ENCODE results near the gene ZFP1. TPM values are rescaled to one million over a fixed set of nuclear protein-coding genes. Genes with fewer than 3 reads are reported as not detected.

Gene ZFP1
- total and polyA plus RNA-seq, 4 donors, result 23.3 to 38.8 (median 32.6) TPM

DNA sequence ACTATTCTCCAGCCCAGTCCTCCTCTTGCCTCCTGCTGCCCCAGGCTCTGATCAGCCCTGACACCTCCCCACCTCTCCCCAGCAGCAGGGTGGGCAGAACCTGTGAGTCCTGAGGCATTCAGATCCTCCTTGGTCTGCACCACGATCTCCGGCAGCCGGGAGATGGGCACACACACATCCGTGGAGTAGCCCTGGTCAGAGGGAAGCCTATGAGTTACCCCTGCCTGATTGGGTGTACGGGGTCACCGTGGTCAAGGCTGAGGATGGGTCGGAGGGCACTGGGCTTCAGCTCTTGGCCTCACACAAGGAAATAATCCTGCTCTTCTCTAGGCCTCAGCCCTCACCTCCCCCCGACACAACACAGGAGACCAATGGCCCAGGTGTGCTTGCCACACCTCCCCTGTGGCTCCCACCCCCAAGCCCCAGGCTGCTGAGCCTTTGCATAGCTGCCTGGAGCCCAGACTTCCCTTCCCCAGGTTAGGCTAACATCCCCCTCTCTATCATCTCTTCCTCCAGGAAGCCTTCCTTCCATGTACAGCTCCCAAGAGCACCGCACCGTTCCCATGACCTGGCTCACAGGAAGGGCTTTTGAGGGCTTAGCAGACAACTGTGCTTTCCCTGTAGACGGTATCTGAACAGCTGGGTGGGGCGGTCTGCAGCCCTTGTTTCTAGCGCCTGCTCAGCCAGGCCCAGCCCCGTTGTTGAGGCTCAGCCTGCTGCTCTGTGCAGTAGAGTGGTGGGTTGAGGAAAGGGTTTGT lies 35.4 kb upstream of the ZFP1 start:
- no peaks in the 10 kb centered on the region for H3K27me3 ChIP-seq (ENCODE audit: control insufficient read depth, insufficient read depth, low read length)
- no peak for DNase-seq (ENCODE audit: low read depth in 4 of 6, low spot score in 6 of 6)
- H3K4me1 ChIP-seq (ENCODE audit: control insufficient read depth, insufficient read depth, low read length), result peaks cover 78% of the 10 kb centered on the region
- 73% methylated on average over 14 of the region's 14 CpGs for WGBS (ENCODE audit: insufficient coverage)
- no peak overlapping the region for H3K4me3 ChIP-seq (ENCODE audit: low read depth, low read length)
- H3K27ac ChIP-seq (ENCODE audit: low read depth, low read length), result no peak overlapping the region
- H3K36me3 ChIP-seq (ENCODE audit: control insufficient read depth, insufficient read depth, low read length), result peaks cover 46% of the 10 kb centered on the region
- no peaks in the 10 kb centered on the region for H3K9me3 ChIP-seq (ENCODE audit: control insufficient read depth, insufficient read depth, low read length)

DNA sequence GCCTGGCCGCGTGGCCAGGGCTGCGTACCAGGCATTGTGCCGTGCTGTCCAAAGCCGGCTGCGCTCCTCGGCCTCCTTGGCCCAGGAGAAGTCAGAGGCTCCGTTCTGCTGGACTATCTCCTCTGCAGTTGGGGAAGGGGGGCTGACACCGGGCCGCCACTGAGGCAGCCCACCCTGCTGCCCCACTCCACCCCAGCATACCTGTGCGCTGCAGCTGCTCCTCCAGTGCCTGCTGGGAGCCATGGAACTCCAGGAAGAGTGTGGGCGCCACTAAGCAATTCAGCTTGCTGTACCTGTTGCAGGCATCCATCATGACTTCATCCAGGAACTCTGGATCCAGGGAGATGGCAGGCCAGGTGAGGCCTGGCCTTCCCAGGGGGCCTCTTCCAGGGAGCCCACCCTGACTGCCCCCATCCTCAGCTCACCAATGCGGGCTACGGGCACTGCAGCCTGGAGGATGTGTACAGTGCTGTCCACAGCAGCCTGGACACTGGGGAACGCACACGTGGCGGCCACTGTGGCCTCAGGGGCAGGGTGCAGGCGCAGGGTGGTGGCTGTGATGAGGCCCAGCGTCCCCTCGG lies 34.7 kb upstream of the ZFP1 start:
- no peak overlapping the region for H3K4me3 ChIP-seq (ENCODE audit: low read depth, low read length)
- H3K9me3 ChIP-seq (ENCODE audit: control insufficient read depth, insufficient read depth, low read length), result no peaks in the 10 kb centered on the region
- no peak overlapping the region for H3K27ac ChIP-seq (ENCODE audit: low read depth, low read length)
- peaks cover 46% of the 10 kb centered on the region for H3K36me3 ChIP-seq (ENCODE audit: control insufficient read depth, insufficient read depth, low read length)
- no peak for DNase-seq (ENCODE audit: low read depth in 4 of 6, low spot score in 6 of 6)
- peaks cover 76% of the 10 kb centered on the region for H3K4me1 ChIP-seq (ENCODE audit: control insufficient read depth, insufficient read depth, low read length)
- H3K27me3 ChIP-seq (ENCODE audit: control insufficient read depth, insufficient read depth, low read length), result no peaks in the 10 kb centered on the region
- 88% methylated on average over 16 of the region's 20 CpGs for WGBS (ENCODE audit: insufficient coverage)

DNA sequence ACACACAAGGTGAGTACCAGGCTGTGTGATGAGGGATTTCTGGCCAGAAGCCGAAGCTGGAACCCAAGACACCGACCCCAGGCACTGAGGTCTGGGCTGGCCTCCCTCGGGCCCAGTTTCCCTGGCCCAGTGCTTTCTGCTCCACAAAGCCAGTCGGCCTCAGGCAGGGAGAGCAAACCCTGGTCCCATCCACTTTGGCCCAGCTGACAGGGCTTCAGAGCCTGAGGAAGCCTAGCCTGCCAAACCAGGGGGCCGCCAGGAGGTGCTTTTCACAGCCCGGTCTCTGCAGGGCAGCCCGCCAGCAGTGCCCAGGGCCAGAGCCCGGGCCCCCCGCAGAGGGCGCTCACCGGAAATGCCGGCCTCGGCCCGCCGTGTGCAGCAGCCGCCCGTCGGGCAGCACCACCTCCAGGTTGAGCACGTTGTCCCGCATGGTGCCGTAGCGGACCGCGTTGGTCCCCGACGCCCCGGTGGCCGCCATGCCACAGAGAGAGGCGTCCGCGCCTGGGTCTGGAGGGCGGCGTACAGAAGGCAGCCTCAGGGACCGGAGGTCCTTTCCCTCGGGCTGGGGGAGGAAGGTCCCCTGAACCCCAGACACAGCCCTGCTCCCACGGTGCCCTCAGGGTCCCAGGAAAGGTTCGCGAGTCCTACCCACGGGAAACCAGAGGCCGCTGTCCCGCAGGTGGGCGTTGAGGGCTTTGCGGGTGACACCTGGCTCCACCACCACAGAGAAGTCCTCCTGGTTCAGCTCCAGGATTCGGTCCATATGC lies 34.0 kb upstream of the ZFP1 start:
- DNase-seq (ENCODE audit: low read depth in 4 of 6, low spot score in 6 of 6), result no peak
- H3K9me3 ChIP-seq (ENCODE audit: control insufficient read depth, insufficient read depth, low read length), result no peaks in the 10 kb centered on the region
- no peaks in the 10 kb centered on the region for H3K27me3 ChIP-seq (ENCODE audit: control insufficient read depth, insufficient read depth, low read length)
- peaks cover 69% of the 10 kb centered on the region for H3K4me1 ChIP-seq (ENCODE audit: control insufficient read depth, insufficient read depth, low read length)
- peaks cover 43% of the 10 kb centered on the region for H3K36me3 ChIP-seq (ENCODE audit: control insufficient read depth, insufficient read depth, low read length)
- no peak overlapping the region for H3K27ac ChIP-seq (ENCODE audit: low read depth, low read length)
- 94% methylated on average over 43 of the region's 44 CpGs for WGBS (ENCODE audit: insufficient coverage)
- H3K4me3 ChIP-seq (ENCODE audit: low read depth, low read length), result no peak overlapping the region

DNA sequence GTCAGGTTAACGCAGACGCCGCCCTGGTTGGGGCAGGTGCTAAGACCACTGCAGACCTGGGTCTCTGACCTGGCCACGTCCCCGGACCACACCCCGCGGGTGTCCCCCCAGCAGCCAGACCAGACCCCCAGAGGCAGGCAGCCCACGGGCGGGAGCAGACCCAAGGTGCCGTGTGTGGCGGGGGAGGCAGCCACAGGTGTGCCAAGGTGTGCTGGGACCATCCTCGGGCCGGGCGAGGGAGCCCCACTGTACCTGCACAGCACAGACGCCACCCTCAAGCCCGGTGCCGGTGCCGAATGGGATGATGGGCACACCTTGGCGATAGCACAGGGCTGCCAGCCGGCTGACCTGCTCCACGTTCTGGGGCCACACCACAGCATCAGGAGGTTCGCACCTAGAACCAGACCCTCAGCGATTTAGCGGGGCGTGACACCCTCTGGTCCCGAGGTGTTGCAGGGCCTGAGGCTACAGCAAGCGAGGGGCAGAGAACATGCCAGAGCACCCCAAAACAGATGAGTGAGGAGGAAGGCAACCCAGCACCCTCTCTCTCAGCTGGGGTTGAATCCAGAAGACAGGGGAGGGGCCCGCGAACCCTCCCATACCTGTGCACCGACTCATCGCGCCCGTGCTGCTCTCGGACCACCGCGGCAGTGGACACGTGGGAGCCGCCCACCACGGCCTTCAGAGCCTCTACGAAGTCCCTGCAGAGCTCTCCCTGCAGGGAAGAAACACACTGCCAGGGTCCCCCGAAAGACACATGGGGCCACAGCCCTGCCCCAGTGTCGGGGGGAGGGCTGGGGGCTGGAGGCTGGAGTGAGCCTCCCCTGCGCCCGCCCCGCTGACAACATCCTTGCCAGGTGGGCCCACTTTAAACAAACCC lies 33.1 kb upstream of the ZFP1 start:
- H3K36me3 ChIP-seq (ENCODE audit: control insufficient read depth, insufficient read depth, low read length), result peaks cover 36% of the 10 kb centered on the region
- no peaks in the 10 kb centered on the region for H3K9me3 ChIP-seq (ENCODE audit: control insufficient read depth, insufficient read depth, low read length)
- H3K4me1 ChIP-seq (ENCODE audit: control insufficient read depth, insufficient read depth, low read length), result peaks cover 61% of the 10 kb centered on the region
- no peaks in the 10 kb centered on the region for H3K27me3 ChIP-seq (ENCODE audit: control insufficient read depth, insufficient read depth, low read length)
- H3K4me3 ChIP-seq (ENCODE audit: low read depth, low read length), result no peak overlapping the region
- no peak overlapping the region for H3K27ac ChIP-seq (ENCODE audit: low read depth, low read length)
- 96% methylated on average over 40 of the region's 45 CpGs for WGBS (ENCODE audit: insufficient coverage)
- no peak for DNase-seq (ENCODE audit: low read depth in 4 of 6, low spot score in 6 of 6)

DNA sequence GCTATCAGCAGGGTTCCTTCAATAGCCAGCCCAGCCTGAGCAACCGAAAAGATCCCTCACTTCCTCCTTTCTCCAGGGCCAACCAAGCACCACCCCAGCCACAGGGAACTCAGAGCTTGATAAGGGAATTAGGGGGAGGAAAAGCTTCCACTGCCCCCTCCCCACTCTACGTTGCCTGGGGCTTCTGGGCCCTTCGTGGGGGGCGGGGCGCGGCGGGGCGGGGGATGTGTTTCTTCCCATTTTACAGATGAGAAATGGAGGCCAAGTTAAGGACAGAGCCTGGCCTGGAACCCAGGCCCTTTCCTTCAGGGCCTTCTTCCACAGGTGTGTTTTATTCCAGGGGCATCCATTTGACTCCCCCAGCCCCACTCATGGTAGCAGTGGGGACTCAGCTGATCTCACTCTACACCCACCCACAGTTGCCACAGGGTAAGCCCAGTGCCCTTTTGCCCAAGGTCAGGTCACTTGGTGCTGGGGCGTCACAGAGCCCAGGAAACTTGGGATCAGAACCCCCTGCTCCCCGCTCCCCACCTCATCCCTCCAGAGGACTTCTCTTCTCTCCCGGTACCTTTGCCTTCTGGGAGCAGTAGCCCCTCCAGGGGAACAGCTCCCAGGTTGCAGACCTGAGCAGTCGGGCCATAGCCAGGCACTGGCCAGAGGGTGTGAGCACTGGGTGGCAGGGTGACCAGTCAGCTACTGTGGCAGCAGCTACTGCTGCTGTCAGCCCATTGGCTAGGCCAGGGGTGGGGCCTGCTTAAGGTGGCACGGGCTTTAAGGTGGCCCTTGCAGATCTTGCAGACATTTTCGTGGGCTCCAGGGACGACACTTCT lies 32.0 kb upstream of the ZFP1 start, which contains the start of gene LDHD:
TSS of gene LDHD (minus strand) at position 700 of the 830 bp plus-strand sequence. CDS start at position 640, 60 bp downstream.
- WGBS (ENCODE audit: insufficient coverage), result 30% methylated on average over 4 of the region's 15 CpGs
- no peaks in the 10 kb centered on the region for H3K27me3 ChIP-seq (ENCODE audit: control insufficient read depth, insufficient read depth, low read length)
- H3K27ac ChIP-seq (ENCODE audit: low read depth, low read length), result no peak within 1 kb of the TSS
- H3K4me3 ChIP-seq (ENCODE audit: low read depth, low read length), result peak within 1 kb of the TSS; percentile 65
- peaks cover 50% of the 10 kb centered on the region for H3K4me1 ChIP-seq (ENCODE audit: control insufficient read depth, insufficient read depth, low read length)
- no peaks in the 10 kb centered on the region for H3K9me3 ChIP-seq (ENCODE audit: control insufficient read depth, insufficient read depth, low read length)
- peak in 3 of 6 donors; percentile 56 to 84 (median 74) for DNase-seq (ENCODE audit: low read depth in 4 of 6, low spot score in 6 of 6)
- peaks cover 36% of the 10 kb centered on the region for H3K36me3 ChIP-seq (ENCODE audit: control insufficient read depth, insufficient read depth, low read length)

DNA sequence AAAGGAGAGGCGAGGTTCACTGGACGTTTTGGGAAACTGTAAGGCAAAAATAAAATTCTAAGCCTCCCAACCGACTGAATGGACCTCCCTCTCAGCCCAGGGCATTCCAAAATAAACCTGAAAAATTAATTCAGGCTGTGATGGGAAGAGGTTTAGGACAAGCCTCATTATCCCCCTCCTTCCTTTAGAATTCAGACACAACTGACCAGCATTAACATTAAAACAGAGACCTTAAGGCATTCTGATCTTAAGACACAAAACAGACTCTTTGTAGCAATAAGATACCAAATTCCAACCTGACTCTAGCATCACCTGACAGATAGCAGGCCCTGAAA lies 31.4 kb upstream of the ZFP1 start:
- Histone ChIP-seq H3K9me3 (ENCODE audit: control insufficient read depth, insufficient read depth, low read length) (peaks cover under 1% of the 10 kb centered on the region), H3K27me3 (ENCODE audit: control insufficient read depth, insufficient read depth, low read length) (no peaks in the 10 kb centered on the region), H3K27ac (ENCODE audit: low read depth, low read length) (no peak overlapping the region), H3K4me3 (ENCODE audit: low read depth, low read length) (peak overlapping the region; percentile 65), H3K36me3 (ENCODE audit: control insufficient read depth, insufficient read depth, low read length) (peaks cover 33% of the 10 kb centered on the region), H3K4me1 (ENCODE audit: control insufficient read depth, insufficient read depth, low read length) (peaks cover 44% of the 10 kb centered on the region)
- DNase-seq (ENCODE audit: low read depth in 4 of 6, low spot score in 6 of 6), result no peak
- no CpG with 5 or more reads among the region's 3 CpGs for WGBS (ENCODE audit: insufficient coverage)

DNA sequence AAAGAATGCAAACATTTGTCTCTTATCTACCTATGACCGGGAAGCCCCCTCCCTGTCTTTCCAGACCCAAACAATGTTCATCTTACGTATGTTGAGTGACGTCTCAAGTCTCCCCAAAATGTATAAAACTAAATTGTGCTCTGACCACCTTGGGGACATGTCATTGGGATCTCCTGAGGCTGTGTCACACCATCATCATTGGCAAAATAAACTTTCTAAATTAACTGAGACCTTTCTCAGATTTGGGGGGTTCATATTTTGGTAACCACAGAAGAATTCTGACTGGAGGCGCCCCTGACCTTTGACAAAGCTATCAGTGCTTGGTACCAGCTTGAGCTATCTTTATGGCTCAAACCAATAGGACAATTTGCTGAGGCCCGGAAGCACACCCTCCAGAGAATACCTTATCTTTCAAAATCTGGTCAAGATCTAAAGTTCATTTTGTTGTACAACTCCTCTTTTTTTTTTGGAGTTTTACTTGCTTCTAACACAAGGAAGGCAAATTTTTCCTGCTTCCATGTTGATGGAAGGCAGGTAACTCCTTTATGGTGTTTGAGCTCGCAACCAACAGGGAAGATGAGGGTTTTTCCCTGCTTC lies 29.3 kb upstream of the ZFP1 start:
- WGBS (ENCODE audit: insufficient coverage), result 74% methylated on average over 5 of the region's 6 CpGs
- Histone ChIP-seq H3K36me3 (ENCODE audit: control insufficient read depth, insufficient read depth, low read length) (peaks cover 12% of the 10 kb centered on the region), H3K4me3 (ENCODE audit: low read depth, low read length) (no peak overlapping the region), H3K27ac (ENCODE audit: low read depth, low read length) (no peak overlapping the region), H3K27me3 (ENCODE audit: control insufficient read depth, insufficient read depth, low read length) (no peaks in the 10 kb centered on the region), H3K4me1 (ENCODE audit: control insufficient read depth, insufficient read depth, low read length) (peaks cover 24% of the 10 kb centered on the region), H3K9me3 (ENCODE audit: control insufficient read depth, insufficient read depth, low read length) (peaks cover 4% of the 10 kb centered on the region)
- no peak for DNase-seq (ENCODE audit: low read depth in 4 of 6, low spot score in 6 of 6)

DNA sequence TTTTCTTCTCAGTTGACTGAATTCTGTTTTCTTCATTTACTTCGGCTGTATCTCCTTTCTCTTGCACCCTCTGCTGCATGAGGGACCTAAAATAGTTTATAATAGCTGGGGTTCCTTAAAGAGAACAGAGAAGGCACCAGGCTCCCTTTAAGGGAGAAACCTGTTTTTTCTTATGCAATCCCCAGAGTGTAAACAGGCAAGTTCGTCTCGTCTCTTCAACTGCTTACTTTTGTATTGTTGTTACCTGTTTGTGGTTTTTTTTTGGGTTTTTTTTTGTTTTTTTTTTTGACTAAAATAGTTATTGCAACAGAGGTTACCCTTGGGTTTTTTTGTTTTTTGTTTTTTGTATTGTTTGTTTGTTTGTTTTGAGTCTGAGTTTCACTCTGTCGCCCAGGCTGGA lies 28.1 kb upstream of the ZFP1 start:
- Histone ChIP-seq H3K9me3 (ENCODE audit: control insufficient read depth, insufficient read depth, low read length) (peaks cover 4% of the 10 kb centered on the region), H3K27me3 (ENCODE audit: control insufficient read depth, insufficient read depth, low read length) (no peaks in the 10 kb centered on the region), H3K27ac (ENCODE audit: low read depth, low read length) (no peak overlapping the region), H3K4me1 (ENCODE audit: control insufficient read depth, insufficient read depth, low read length) (peaks cover 15% of the 10 kb centered on the region), H3K36me3 (ENCODE audit: control insufficient read depth, insufficient read depth, low read length) (no peaks in the 10 kb centered on the region), H3K4me3 (ENCODE audit: low read depth, low read length) (no peak overlapping the region)
- no peak for DNase-seq (ENCODE audit: low read depth in 4 of 6, low spot score in 6 of 6)
- WGBS (ENCODE audit: insufficient coverage), result 78% methylated on average over 1 of the region's 4 CpGs

Data from spinal cord (tissue), 10 donors.